ENCODE measurements around the gene SMIM1.

SMIM1 gene

DNA sequence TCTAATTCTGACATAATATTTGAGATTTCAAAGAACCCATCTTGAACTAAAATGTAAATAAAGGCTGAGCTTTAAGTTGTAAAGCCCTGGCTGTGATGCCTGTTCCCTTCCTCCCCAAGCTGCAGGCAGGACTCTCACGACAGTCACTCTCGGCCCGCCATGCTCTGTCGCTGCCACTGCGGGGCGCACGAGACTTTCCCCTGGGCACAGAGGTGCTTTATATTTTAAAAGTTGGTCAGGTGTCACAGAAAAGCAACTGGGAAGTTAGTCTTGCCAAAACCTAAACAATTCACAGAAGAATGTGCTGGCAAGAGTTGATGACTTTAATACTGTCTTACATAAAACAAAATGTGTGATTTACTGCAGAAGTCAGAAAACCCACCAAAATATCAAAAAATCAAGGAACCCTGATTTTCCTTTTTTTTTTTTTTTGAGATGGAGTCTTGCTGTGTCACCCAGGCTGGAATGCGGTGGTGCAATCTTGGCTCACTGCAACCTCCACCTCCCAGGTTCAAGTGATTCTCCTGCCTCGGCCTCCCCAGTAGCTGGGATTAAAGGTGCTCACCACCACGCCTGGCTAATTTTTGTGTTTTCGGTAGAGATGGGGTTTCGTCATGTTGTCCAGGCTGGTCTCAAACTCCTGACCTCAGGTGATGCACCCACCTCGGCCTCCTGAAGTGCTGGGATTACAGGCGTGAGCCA is 13.1 kb downstream of the SMIM1 start:
- Histone ChIP-seq H3K27me3 (ENCODE audit: control insufficient read depth, insufficient read depth, low read length) (no peaks in the 10 kb centered on the region), H3K4me1 (ENCODE audit: control insufficient read depth, low read depth, low read length) (no peaks in the 10 kb centered on the region), H3K36me3 (ENCODE audit: control insufficient read depth, low read depth, low read length) (peaks cover 51% of the 10 kb centered on the region), H3K4me3 (ENCODE audit: low read length) (no peak overlapping the region), H3K27ac (ENCODE audit: low read length) (no peak overlapping the region), H3K9me3 (ENCODE audit: control insufficient read depth, low read depth, low read length) (no peaks in the 10 kb centered on the region), H3K9ac (ENCODE audit: low read length) (no peak overlapping the region)

DNA sequence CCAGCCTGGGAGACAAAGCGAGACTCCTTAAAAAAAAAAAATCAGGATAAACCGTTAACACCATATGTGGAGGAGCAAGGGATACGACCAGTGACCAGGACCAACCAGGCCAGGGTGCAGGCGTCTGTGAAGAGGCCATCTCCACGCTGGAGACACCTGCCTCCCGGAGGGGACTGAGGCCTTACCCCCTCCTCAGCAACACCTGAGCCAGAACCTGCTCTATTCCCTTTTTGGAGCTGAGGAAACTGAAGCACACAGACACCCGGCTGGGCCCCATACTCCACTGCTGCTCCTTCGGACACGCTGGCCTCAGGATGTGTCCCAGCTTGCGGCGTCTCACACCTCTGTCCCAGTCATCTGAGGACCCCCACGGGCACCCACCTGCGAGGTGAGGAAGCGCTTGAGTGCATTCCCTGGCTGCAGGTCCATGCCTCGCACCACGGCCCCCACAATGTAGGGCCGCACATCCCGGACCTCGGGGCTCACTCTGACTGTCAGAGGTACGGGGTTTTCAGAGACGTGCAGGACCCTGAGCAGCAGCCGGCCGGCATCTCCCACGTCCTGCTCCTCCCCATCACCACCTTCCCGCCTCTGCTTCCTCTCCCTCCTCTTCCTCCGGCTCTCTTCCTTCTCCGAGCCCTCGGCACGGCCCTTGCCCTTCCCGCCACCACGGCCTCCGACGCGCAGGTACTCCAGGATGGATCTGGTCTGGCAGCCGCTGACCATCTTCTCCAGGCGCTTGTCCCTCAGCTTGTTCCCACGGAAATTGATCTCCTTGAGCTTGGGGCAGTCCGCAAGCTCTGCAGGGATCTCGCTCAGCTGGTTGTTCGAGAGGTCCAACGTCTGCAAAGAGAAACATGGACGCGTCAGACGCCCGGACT is 14.2 kb downstream of the SMIM1 start:
- Histone ChIP-seq H3K9ac (ENCODE audit: low read length) (no peak overlapping the region), H3K27me3 (ENCODE audit: control insufficient read depth, insufficient read depth, low read length) (no peaks in the 10 kb centered on the region), H3K4me1 (ENCODE audit: control insufficient read depth, low read depth, low read length) (no peaks in the 10 kb centered on the region), H3K4me3 (ENCODE audit: low read length) (no peak overlapping the region), H3K36me3 (ENCODE audit: control insufficient read depth, low read depth, low read length) (peaks cover 40% of the 10 kb centered on the region), H3K9me3 (ENCODE audit: control insufficient read depth, low read depth, low read length) (no peaks in the 10 kb centered on the region), H3K27ac (ENCODE audit: low read length) (no peak overlapping the region)

DNA sequence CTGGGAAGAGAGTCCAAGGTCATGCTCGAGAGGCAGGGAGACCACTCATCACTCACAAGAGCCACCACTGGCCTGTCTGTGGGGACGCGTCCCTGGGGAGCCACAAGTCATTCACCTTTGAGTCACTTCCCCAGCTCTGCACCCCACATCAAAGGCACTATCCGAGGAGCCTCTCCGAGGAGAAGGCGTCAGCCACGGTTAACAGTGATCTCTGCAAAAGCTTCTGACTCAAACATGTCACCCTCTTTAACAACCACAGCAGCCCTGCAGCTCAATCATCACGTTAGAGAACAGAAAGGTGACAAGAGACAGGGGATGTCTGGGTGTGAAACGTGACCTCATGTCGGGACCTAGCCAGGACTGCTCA is 14.8 kb downstream of the SMIM1 start:
- H3K4me3 ChIP-seq (ENCODE audit: low read length), result no peak overlapping the region
- H3K9ac ChIP-seq (ENCODE audit: low read length), result no peak overlapping the region
- H3K36me3 ChIP-seq (ENCODE audit: control insufficient read depth, low read depth, low read length), result peaks cover 34% of the 10 kb centered on the region
- no peaks in the 10 kb centered on the region for H3K27me3 ChIP-seq (ENCODE audit: control insufficient read depth, insufficient read depth, low read length)
- no peak overlapping the region for H3K27ac ChIP-seq (ENCODE audit: low read length)
- peaks cover 5% of the 10 kb centered on the region for H3K4me1 ChIP-seq (ENCODE audit: control insufficient read depth, low read depth, low read length)
- H3K9me3 ChIP-seq (ENCODE audit: control insufficient read depth, low read depth, low read length), result no peaks in the 10 kb centered on the region

DNA sequence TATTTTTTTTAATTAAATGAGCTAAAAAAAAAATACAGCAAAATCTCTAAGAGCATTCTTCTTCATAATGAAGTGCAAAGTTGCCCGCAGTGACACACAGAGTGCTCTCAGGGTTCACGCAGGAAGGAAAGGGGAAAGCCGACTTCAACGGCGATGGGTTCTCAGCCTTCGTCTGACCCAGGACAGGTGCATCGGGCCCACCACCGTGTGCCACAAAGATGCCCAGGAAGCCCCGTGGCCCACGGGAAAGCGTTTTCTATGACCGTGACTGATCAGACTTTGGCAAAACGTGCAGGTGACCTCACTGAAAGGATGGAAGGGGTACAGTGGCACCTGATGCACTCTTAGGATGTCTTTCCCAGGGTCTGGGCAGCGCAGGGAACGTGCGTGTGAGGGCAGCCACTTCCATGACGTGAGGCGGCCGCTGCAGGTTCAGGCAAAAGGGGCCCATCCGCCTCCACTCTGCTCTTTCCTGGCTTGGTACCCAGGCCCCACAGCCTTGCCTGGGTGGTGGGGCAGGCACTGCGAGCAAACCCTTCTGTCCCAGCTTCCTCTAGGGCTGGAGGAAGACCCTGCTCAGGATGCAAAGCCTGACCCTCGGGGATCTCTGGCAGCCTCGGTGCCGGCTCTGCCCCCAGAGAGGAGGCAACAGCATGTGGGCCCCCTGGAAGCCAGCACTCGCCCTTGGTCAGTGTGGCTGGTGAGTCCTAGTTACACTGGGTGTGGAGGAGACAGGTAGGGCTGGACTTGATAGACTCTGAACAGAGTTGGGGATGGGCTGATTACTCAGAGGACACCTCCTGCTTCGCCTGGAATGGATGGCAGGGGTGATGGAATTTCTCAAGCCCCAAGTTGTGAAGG is 15.4 kb downstream of the SMIM1 start:
- H3K4me3 ChIP-seq (ENCODE audit: low read length), result no peak overlapping the region
- H3K27me3 ChIP-seq (ENCODE audit: control insufficient read depth, insufficient read depth, low read length), result no peaks in the 10 kb centered on the region
- H3K4me1 ChIP-seq (ENCODE audit: control insufficient read depth, low read depth, low read length), result peaks cover 11% of the 10 kb centered on the region
- H3K9ac ChIP-seq (ENCODE audit: low read length), result no peak overlapping the region
- peaks cover 28% of the 10 kb centered on the region for H3K36me3 ChIP-seq (ENCODE audit: control insufficient read depth, low read depth, low read length)
- no peaks in the 10 kb centered on the region for H3K9me3 ChIP-seq (ENCODE audit: control insufficient read depth, low read depth, low read length)
- no peak overlapping the region for H3K27ac ChIP-seq (ENCODE audit: low read length)

DNA sequence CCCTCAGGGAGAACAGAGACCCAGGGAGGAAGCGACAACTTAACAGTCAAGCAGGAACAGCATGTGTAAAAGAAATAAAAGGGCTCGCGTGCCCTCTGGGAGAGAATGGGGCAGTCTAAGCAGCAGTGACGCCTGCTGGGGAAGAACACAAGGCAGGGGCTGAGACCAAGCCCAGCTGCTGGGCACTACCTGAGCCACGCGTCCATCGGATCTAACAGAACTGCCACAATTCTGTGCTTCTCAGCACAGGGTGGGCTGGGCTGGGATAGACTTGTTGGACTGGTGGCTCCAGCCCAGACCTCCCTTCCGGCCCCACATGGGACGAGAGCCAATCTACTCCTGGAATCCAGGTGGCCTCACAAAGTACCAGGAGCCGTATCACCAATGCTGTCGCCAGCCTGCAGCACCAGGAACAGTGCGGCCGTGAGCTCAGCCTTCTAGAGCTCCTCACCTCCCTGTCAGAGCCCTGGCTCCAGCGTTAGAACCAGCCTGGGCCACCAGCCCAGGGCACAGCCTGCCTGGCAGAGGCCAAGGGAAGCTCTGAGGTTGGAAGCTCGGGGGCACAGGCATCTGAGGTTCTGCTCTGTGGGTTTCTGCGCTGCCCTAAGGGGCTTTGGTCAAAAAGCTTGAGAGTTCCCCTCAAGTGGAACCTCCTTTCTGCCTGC is 16.3 kb downstream of the SMIM1 start:
- Histone ChIP-seq H3K36me3 (ENCODE audit: control insufficient read depth, low read depth, low read length) (peaks cover 20% of the 10 kb centered on the region), H3K27ac (ENCODE audit: low read length) (no peak overlapping the region), H3K4me1 (ENCODE audit: control insufficient read depth, low read depth, low read length) (peaks cover 12% of the 10 kb centered on the region), H3K4me3 (ENCODE audit: low read length) (no peak overlapping the region), H3K9ac (ENCODE audit: low read length) (no peak overlapping the region), H3K9me3 (ENCODE audit: control insufficient read depth, low read depth, low read length) (no peaks in the 10 kb centered on the region), H3K27me3 (ENCODE audit: control insufficient read depth, insufficient read depth, low read length) (no peaks in the 10 kb centered on the region)

DNA sequence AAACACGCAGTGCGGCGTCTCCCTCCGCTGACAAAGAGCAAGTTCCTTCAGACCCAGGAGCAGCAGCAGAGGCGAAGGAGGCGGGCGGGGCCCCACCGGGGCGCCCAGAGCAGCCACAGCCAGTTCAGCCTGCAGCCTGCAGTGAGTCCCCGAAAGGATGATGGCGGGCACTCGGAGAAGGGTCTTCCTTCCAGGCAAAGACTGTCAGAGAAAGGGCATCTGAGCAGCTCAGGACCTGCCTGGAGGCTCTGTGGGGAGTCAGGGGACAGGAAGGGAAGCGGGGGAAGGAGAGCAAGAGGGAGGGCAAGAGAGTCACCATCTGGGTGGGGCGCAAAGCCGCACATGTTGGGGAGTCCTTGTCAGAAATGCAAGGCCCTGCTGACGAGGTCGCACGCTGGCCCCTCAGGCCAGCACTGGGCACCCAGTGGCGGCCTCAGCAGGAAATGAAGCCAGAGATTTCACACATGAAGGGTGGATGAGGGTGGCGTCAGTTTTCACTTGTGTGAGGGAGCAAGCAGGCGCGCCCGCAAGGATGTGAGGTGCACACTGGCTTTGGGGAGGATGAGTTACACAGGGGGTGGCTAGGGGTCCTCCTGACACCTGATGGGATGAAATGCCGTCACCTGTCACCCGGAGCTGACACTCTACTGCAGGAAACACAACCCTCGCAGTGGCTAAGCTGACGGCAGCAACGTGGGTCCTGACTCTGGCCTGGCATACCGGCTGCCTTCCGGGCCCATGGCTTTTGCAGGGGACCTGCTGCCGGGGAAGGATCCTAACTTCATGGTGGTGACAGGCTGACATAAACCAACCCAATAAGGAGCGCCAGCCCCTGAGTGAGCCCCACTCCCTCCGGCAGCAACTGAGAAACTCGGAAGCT is 17.1 kb downstream of the SMIM1 start:
- Histone ChIP-seq H3K27ac (ENCODE audit: low read length) (no peak overlapping the region), H3K9ac (ENCODE audit: low read length) (no peak overlapping the region), H3K27me3 (ENCODE audit: control insufficient read depth, insufficient read depth, low read length) (no peaks in the 10 kb centered on the region), H3K36me3 (ENCODE audit: control insufficient read depth, low read depth, low read length) (peaks cover 12% of the 10 kb centered on the region), H3K9me3 (ENCODE audit: control insufficient read depth, low read depth, low read length) (no peaks in the 10 kb centered on the region), H3K4me3 (ENCODE audit: low read length) (no peak overlapping the region), H3K4me1 (ENCODE audit: control insufficient read depth, low read depth, low read length) (peaks cover 12% of the 10 kb centered on the region)

DNA sequence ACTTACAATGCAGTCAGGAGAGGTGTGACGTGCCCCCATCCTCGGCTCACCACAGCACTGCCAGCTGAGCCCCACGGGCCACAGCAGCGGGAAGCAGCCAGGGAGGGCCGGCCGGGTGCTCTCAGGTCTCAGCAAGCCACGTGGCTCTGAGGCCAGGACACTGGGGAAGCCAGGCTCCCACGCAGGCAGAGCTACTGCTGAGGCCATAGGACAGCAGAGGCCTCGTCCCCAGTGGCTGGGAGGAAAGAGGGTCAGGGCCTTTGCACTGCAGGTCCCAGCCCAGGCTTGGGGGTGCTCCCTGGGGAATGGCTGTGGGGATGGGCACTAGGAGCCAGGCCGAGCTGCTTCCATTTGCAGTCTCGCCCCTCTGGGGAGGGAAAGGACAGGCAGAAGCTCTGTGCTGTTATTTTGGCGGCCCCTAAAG is 18.0 kb downstream of the SMIM1 start:
- H3K4me3 ChIP-seq (ENCODE audit: low read length), result no peak overlapping the region
- no peak overlapping the region for H3K27ac ChIP-seq (ENCODE audit: low read length)
- peaks cover 18% of the 10 kb centered on the region for H3K4me1 ChIP-seq (ENCODE audit: control insufficient read depth, low read depth, low read length)
- H3K36me3 ChIP-seq (ENCODE audit: control insufficient read depth, low read depth, low read length), result peaks cover 4% of the 10 kb centered on the region
- H3K9me3 ChIP-seq (ENCODE audit: control insufficient read depth, low read depth, low read length), result no peaks in the 10 kb centered on the region
- no peak overlapping the region for H3K9ac ChIP-seq (ENCODE audit: low read length)
- H3K27me3 ChIP-seq (ENCODE audit: control insufficient read depth, insufficient read depth, low read length), result no peaks in the 10 kb centered on the region

DNA sequence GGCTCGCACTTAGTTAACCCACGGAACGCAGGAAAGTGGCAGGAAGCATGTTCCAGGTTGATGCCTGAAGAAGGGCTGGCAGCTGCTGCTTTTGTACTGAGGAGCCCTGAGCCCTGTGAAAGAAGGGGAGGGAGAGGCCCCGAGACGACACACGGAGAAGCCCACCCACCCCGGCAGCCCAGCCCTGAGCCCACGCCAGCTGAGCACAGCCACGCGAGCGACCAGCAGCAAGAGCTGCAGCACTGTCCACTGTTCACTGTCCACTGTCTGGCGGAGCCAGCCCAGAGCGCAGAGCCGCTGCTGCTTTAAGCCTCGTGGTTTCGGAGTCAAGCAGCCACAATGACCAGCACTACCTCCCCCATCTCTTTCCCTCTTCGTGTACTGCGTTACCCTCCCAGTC is 18.4 kb downstream of the SMIM1 start:
- Histone ChIP-seq H3K4me3 (ENCODE audit: low read length) (no peak overlapping the region), H3K9ac (ENCODE audit: low read length) (no peak overlapping the region), H3K9me3 (ENCODE audit: control insufficient read depth, low read depth, low read length) (no peaks in the 10 kb centered on the region), H3K27me3 (ENCODE audit: control insufficient read depth, insufficient read depth, low read length) (no peaks in the 10 kb centered on the region), H3K4me1 (ENCODE audit: control insufficient read depth, low read depth, low read length) (peaks cover 18% of the 10 kb centered on the region), H3K36me3 (ENCODE audit: control insufficient read depth, low read depth, low read length) (peaks cover 4% of the 10 kb centered on the region), H3K27ac (ENCODE audit: low read length) (no peak overlapping the region)

DNA sequence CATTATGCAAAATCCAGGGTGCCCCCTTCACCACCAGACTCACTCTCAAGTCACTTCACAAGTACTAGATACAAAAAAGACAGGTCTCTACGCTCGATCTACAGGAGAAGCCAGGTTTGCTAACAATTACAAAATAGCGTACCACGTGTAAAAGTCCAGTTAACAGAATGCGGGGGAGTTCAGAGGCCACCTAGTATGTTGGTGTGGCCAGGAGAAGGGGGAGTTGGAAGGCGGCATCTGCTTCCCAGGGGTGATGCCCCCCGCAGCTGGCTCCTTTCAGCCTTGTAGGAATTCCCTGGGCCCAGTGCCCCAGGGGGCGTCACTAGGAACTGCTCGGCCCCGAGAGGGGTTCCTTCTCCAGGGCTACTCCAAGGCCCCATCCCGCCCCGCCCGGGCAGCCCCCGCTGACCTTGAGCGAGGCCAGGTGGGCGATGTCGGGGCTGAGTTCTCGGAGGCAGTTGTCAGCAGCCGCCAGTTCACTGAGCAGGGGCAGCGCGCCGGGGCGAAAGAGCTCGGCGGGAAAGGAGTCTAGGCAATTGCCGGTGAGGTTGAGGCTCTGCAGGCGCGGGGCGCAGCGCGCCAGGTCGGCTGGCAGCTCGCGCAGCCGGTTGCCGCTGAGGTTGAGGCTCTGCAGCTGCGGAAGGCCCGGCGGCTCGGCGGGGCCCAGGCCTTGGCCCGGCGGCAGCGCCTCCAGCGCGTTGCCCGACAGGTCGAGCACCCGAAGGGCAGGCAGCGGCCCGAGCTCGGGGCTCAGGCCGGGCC is 23.1 kb downstream of the SMIM1 start:
- Histone ChIP-seq H3K27me3 (ENCODE audit: control insufficient read depth, insufficient read depth, low read length) (no peaks in the 10 kb centered on the region), H3K27ac (ENCODE audit: low read length) (no peak overlapping the region), H3K9ac (ENCODE audit: low read length) (peak overlapping the region; percentile 69), H3K4me3 (ENCODE audit: low read length) (peak overlapping the region; percentile 79), H3K36me3 (ENCODE audit: control insufficient read depth, low read depth, low read length) (no peaks in the 10 kb centered on the region), H3K4me1 (ENCODE audit: control insufficient read depth, low read depth, low read length) (peaks cover 26% of the 10 kb centered on the region), H3K9me3 (ENCODE audit: control insufficient read depth, low read depth, low read length) (no peaks in the 10 kb centered on the region)
